GM23338 (cell line): ENCODE measurements around the gene RAB34. TPM values are rescaled to one million over a fixed set of nuclear protein-coding genes. Genes with fewer than 3 reads are reported as not detected.
A peak's percentile ranks its signal among the peaks of the same experiment; 100 is the strongest.

ENCODE experiments used
- EZH2 ChIP-seq: fragments of 200-600 bp; sonication (generic); IDR thresholded peaks from one replicate; pipeline ENCODE4 v1.8.0; 2017; ENCODE audit warnings: antibody characterized with exemption, mild to moderate bottlenecking, low read depth; ENCODE audit not compliant: unreplicated experiment
- NANOG ChIP-seq: IDR thresholded peaks from 2 replicates; pipeline ENCODE4 v1.6.1; 2016; ENCODE audit warnings: antibody characterized with exemption, borderline replicate concordance
- POLR2AphosphoS5 ChIP-seq: IDR thresholded peaks from 2 replicates; pipeline ENCODE4 v1.6.1; 2016; ENCODE audit warnings: antibody characterized with exemption, low read depth
- REST ChIP-seq: IDR thresholded peaks from one replicate; pipeline ENCODE4 v1.6.1; 2018; ENCODE audit warnings: antibody characterized with exemption; ENCODE audit not compliant: unreplicated experiment
- polyA plus RNA-seq: library from polyadenylated mRNA; unstranded; fragments of >200 nt; fragmentation: Nextera tagmentation; extraction: Ambion mirVana; gene quantifications from 2 replicates; pipeline ENCODE4 v1.2.1, GENCODE V29; 2016
- total RNA-seq: library from RNA; depleted of rRNA; stranded (reverse); fragments of >200 nt; shearing (Covaris generic); gene quantifications from 2 replicates; pipeline ENCODE4 v1.2.3, GENCODE V29; 2014
- TF ChIP-seq, protein P1 (sequence below): fragments of 250-450 bp; sonication (Bioruptor Pico); IDR thresholded peaks from 2 replicates; pipeline ENCODE4 v1.5.0; 2020; ENCODE audit warnings: mild to moderate bottlenecking, moderate library complexity

The RAB34 gene
- total and polyA plus RNA-seq, 2 experiments from 2014 or later, result 184 to 394 TPM

GRCh38 chr17:28726627-28727491, 9.2 kb upstream of the RAB34 start (continued):
- TF ChIP-seq, protein P1, sequence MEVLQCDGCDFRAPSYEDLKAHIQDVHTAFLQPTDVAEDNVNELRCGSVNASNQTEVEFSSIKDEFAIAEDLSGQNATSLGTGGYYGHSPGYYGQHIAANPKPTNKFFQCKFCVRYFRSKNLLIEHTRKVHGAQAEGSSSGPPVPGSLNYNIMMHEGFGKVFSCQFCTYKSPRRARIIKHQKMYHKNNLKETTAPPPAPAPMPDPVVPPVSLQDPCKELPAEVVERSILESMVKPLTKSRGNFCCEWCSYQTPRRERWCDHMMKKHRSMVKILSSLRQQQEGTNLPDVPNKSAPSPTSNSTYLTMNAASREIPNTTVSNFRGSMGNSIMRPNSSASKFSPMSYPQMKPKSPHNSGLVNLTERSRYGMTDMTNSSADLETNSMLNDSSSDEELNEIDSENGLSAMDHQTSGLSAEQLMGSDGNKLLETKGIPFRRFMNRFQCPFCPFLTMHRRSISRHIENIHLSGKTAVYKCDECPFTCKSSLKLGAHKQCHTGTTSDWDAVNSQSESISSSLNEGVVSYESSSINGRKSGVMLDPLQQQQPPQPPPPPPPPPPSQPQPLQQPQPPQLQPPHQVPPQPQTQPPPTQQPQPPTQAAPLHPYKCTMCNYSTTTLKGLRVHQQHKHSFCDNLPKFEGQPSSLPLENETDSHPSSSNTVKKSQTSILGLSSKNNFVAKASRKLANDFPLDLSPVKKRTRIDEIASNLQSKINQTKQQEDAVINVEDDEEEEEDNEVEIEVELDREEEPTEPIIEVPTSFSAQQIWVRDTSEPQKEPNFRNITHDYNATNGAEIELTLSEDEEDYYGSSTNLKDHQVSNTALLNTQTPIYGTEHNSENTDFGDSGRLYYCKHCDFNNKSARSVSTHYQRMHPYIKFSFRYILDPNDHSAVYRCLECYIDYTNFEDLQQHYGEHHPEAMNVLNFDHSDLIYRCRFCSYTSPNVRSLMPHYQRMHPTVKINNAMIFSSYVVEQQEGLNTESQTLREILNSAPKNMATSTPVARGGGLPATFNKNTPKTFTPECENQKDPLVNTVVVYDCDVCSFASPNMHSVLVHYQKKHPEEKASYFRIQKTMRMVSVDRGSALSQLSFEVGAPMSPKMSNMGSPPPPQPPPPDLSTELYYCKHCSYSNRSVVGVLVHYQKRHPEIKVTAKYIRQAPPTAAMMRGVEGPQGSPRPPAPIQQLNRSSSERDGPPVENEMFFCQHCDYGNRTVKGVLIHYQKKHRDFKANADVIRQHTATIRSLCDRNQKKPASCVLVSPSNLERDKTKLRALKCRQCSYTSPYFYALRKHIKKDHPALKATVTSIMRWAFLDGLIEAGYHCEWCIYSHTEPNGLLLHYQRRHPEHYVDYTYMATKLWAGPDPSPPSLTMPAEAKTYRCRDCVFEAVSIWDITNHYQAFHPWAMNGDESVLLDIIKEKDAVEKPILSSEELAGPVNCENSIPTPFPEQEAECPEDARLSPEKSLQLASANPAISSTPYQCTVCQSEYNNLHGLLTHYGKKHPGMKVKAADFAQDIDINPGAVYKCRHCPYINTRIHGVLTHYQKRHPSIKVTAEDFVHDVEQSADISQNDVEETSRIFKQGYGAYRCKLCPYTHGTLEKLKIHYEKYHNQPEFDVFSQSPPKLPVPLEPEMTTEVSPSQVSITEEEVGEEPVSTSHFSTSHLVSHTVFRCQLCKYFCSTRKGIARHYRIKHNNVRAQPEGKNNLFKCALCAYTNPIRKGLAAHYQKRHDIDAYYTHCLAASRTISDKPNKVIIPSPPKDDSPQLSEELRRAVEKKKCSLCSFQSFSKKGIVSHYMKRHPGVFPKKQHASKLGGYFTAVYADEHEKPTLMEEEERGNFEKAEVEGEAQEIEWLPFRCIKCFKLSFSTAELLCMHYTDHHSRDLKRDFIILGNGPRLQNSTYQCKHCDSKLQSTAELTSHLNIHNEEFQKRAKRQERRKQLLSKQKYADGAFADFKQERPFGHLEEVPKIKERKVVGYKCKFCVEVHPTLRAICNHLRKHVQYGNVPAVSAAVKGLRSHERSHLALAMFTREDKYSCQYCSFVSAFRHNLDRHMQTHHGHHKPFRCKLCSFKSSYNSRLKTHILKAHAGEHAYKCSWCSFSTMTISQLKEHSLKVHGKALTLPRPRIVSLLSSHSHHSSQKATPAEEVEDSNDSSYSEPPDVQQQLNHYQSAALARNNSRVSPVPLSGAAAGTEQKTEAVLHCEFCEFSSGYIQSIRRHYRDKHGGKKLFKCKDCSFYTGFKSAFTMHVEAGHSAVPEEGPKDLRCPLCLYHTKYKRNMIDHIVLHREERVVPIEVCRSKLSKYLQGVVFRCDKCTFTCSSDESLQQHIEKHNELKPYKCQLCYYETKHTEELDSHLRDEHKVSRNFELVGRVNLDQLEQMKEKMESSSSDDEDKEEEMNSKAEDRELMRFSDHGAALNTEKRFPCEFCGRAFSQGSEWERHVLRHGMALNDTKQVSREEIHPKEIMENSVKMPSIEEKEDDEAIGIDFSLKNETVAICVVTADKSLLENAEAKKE (CRISPR knock-in tag), result no peak
- TF ChIP-seq NANOG, result no peak
- peak; percentile 60; the same call in 1 of the 2 replicates for TF ChIP-seq POLR2AphosphoS5
- TF ChIP-seq REST, result no peak
- no peak for TF ChIP-seq EZH2
